ENCODE results near the gene TAC4. TPM values are rescaled to one million over a fixed set of nuclear protein-coding genes. Genes with fewer than 3 reads are reported as not detected.

TAC4 gene
- total RNA-seq, 1 experiment from 2014 or later, result not detected

DNA sequence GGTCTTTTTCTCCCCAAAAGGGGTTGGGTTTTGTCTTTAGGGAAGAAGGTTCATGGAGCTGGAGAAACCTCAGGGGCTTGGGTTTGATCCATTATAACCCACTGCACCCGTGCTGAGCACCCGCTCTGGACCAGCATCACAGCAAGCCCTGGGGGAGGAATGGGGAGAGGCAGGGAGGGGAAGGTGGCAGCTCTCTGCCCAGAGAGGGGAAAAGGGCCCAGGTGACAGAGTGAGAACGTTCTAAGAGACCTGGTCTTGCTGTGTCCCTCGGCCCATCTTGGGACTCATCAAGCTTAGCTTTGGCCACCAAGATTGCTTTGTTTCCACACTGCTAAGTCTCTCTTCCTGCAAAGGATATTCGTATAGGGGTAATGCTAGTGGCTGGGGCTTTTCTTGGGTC is 38.2 kb upstream of the TAC4 start:
- CTCF ChIA-PET, result interaction anchor here (0.7 to 1.6 kb wide), 4 partner anchors 24 to 112 kb away, joined by 3 to 15 read pairs (median 3); partner anchors contain the start of gene DLX3
- no peak for DNase-seq
- peaks cover 13% of the 10 kb centered on the region for H3K36me3 Mint-ChIP-seq (ENCODE audit: insufficient read depth, unreplicated experiment)
- TF ChIP-seq, protein P1, sequence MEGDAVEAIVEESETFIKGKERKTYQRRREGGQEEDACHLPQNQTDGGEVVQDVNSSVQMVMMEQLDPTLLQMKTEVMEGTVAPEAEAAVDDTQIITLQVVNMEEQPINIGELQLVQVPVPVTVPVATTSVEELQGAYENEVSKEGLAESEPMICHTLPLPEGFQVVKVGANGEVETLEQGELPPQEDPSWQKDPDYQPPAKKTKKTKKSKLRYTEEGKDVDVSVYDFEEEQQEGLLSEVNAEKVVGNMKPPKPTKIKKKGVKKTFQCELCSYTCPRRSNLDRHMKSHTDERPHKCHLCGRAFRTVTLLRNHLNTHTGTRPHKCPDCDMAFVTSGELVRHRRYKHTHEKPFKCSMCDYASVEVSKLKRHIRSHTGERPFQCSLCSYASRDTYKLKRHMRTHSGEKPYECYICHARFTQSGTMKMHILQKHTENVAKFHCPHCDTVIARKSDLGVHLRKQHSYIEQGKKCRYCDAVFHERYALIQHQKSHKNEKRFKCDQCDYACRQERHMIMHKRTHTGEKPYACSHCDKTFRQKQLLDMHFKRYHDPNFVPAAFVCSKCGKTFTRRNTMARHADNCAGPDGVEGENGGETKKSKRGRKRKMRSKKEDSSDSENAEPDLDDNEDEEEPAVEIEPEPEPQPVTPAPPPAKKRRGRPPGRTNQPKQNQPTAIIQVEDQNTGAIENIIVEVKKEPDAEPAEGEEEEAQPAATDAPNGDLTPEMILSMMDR (IDR thresholded peaks at IDR 0.05; ENCODE audit: unreplicated experiment), result no peak
- peaks cover 17% of the 10 kb centered on the region for H3K27me3 Mint-ChIP-seq (ENCODE audit: unreplicated experiment)
- no peak overlapping the region for H3K27ac Mint-ChIP-seq (ENCODE audit: unreplicated experiment)
- H3K9me3 Mint-ChIP-seq (ENCODE audit: low read depth, unreplicated experiment), result no peaks in the 10 kb centered on the region
- peaks cover 26% of the 10 kb centered on the region for H3K4me1 Mint-ChIP-seq (ENCODE audit: low read depth, unreplicated experiment)
- no peak overlapping the region for H3K4me3 Mint-ChIP-seq (ENCODE audit: low read depth, unreplicated experiment)
- intact Hi-C loops (cut with micrococcal nuclease; ENCODE audit: unreplicated experiment), result loop anchor here (10.0 kb wide), 1 partner anchor 199 kb away; no protein-coding TSS in a partner anchor
- BruUV-seq (replicated peaks), result no TSS peak

DNA sequence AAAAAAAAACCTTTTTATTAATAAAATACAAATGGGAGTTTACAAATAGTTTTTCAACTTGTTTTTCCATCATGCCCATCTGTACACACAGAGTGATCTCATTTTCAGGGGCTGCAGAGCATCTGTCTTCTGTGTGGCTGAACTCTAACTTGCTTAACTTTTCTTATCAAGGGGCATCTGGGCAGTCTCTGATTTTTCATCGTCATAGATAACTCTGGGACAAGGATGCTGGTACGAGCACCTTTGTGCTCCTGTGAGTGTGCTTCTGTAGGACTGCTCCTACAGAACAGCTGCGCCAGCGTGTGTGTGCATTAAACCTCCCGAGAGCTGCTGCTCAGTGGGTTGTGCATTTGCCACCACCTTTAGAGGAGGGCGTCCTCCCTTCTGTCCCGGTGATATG is 34.6 kb upstream of the TAC4 start:
- Mint-ChIP-seq H3K36me3 (ENCODE audit: insufficient read depth, unreplicated experiment) (peaks cover 13% of the 10 kb centered on the region), H3K27ac (ENCODE audit: unreplicated experiment) (no peak overlapping the region), H3K4me3 (ENCODE audit: low read depth, unreplicated experiment) (no peak overlapping the region), H3K9me3 (ENCODE audit: low read depth, unreplicated experiment) (no peaks in the 10 kb centered on the region), H3K4me1 (ENCODE audit: low read depth, unreplicated experiment) (peaks cover 22% of the 10 kb centered on the region), H3K27me3 (ENCODE audit: unreplicated experiment) (peaks cover 49% of the 10 kb centered on the region)
- no TSS peak for BruUV-seq (replicated peaks)
- DNase-seq, result no peak
- intact Hi-C loops (cut with micrococcal nuclease; ENCODE audit: unreplicated experiment), result loop anchor here (5.0 to 10.0 kb wide), 2 partner anchors 70 to 202 kb away; no protein-coding TSS in a partner anchor
- TF ChIP-seq, protein P1 (IDR thresholded peaks at IDR 0.05; ENCODE audit: unreplicated experiment), result no peak
- CTCF ChIA-PET, result interaction anchor here (0.9 to 1.3 kb wide), 3 partner anchors 28 to 115 kb away, joined by 3 to 5 read pairs (median 3); partner anchors contain the start of gene DLX3

DNA sequence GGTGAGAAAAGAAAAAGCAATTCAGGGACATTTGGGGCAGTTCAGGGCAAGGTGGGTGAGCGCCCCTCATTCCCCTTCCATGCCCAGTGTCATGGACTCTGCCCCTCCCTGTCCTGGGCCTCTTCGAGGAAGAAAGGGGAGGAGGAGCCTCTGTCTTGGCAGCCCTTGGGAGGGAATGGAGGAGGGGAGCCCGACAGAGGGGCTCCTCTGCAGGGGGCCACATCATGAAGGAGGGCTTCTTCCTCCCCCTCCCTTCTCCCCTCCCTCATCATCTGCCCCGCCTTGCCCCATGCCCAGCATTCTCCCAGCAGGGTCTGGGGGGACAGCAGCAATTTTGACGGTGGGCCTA is 33.2 kb upstream of the TAC4 start:
- intact Hi-C loops (cut with micrococcal nuclease; ENCODE audit: unreplicated experiment), result loop anchor here (5.0 to 10.0 kb wide), 2 partner anchors 71 to 204 kb away; no protein-coding TSS in a partner anchor
- CTCF ChIA-PET, result interaction anchor here (0.5 to 1.4 kb wide), 7 partner anchors 13 to 346 kb away, joined by 3 to 27 read pairs (median 3); no protein-coding TSS in a partner anchor
- TF ChIP-seq, protein P1 (IDR thresholded peaks at IDR 0.05; ENCODE audit: unreplicated experiment), result no peak
- BruUV-seq (replicated peaks), result no TSS peak
- DNase-seq, result no peak
- Mint-ChIP-seq H3K9me3 (ENCODE audit: low read depth, unreplicated experiment) (no peaks in the 10 kb centered on the region), H3K27ac (ENCODE audit: unreplicated experiment) (no peak overlapping the region), H3K36me3 (ENCODE audit: insufficient read depth, unreplicated experiment) (peaks cover 8% of the 10 kb centered on the region), H3K27me3 (ENCODE audit: unreplicated experiment) (peaks cover 50% of the 10 kb centered on the region), H3K4me1 (ENCODE audit: low read depth, unreplicated experiment) (peaks cover 9% of the 10 kb centered on the region), H3K4me3 (ENCODE audit: low read depth, unreplicated experiment) (no peak overlapping the region)

DNA sequence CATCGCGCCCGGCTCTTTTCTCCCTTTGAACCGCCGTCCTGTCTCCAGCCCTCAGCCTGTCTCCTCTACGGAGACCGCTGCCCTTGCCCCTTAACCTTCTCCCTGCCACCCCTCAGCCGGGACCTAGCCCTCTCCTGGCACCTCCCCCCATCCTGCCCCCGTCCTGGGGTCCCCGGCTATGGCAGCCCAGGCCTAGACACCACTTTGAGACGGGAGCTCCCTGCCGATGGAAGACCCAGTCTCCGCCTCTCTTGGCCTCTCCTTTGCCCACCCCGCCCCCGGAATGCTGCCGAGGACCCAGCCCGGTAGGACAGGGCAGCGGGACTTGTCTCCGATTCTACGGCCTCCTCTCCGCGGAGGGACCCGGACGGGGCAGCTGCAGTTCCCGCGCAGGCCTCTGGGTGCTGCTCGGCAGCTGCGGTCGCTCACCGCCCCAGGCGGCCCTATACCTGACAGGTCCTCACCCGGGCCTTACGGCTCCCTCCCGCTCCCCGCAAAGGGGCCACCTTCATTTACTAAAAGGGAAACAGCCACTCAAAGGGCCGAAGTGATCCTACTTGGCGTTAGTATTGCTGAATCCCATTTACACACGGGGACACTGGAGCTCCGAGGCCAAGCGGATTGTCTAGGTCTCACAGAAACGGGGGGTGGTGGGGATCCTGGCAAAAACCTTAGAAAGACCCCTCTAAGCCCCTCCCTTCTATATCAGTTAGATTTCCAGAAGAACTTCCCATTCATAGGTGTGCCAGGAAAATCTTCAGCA is 32.6 kb upstream of the TAC4 start:
- H3K27ac Mint-ChIP-seq (ENCODE audit: unreplicated experiment), result no peak overlapping the region
- no TSS peak for BruUV-seq (replicated peaks)
- peaks cover 9% of the 10 kb centered on the region for H3K4me1 Mint-ChIP-seq (ENCODE audit: low read depth, unreplicated experiment)
- H3K9me3 Mint-ChIP-seq (ENCODE audit: low read depth, unreplicated experiment), result no peaks in the 10 kb centered on the region
- peaks cover 52% of the 10 kb centered on the region for H3K27me3 Mint-ChIP-seq (ENCODE audit: unreplicated experiment)
- intact Hi-C loops (cut with micrococcal nuclease; ENCODE audit: unreplicated experiment), result loop anchor here (1.0 to 10.0 kb wide), 3 partner anchors 72 to 204 kb away; partner anchors contain the start of gene DLX3
- peak overlapping the region; percentile 31 for H3K4me3 Mint-ChIP-seq (ENCODE audit: low read depth, unreplicated experiment)
- TF ChIP-seq, protein P1 (IDR thresholded peaks at IDR 0.05; ENCODE audit: unreplicated experiment), result peak; percentile 99
- peak; percentile 95 for DNase-seq
- CTCF ChIA-PET, result interaction anchor here (0.5 to 1.4 kb wide), 7 partner anchors 13 to 346 kb away, joined by 3 to 27 read pairs (median 3); no protein-coding TSS in a partner anchor
- peaks cover 8% of the 10 kb centered on the region for H3K36me3 Mint-ChIP-seq (ENCODE audit: insufficient read depth, unreplicated experiment)
